Omental fat pad (tissue), 4 donors: Measurements from ENCODE around the gene OGFR. TPM values are rescaled to one million over a fixed set of nuclear protein-coding genes. Genes with fewer than 3 reads are reported as not detected.

Experiments used
- ATAC-seq: fragments of 150-250 bp; one replicate; pipeline ENCODE4 v1.9.1; 2016; ENCODE audit warnings: mild to moderate bottlenecking, moderate library complexity; ENCODE audit not compliant: low FRiP score
- DNase-seq: peaks from one replicate; pipeline ENCODE4 v3.0.0-alpha.2; 2019; ENCODE audit warnings: low spot score
- CTCF ChIP-seq, 3 donors: fragments of 450-650 bp; IDR thresholded peaks; one replicate each; pipeline ENCODE4 v1.5.1; 2016 to 2017; ENCODE audit warnings: antibody characterized with exemption in 3 of 3, mild to moderate bottlenecking in 3 of 3, moderate library complexity in 2 of 3
- total RNA-seq, 4 donors: library from RNA; depleted of rRNA; stranded (reverse); fragments of >200 nt; gene quantifications; one replicate each; pipeline ENCODE4 v1.1.0, GENCODE V29; 2016

The OGFR gene
- total RNA-seq, 4 donors from 2014 or later, result 34.0 to 84.2 (median 52.8) TPM

- no peak for ATAC-seq
- no peak for DNase-seq
- no peak for TF ChIP-seq CTCF (IDR thresholded peaks at IDR 0.05)
Observed at GRCh38 chr20:62765021-62765420, 39.6 kb upstream of the OGFR start.

- no peak for TF ChIP-seq CTCF (IDR thresholded peaks at IDR 0.05)
- DNase-seq (no peak), ATAC-seq (no peak)
Observed at GRCh38 chr20:62765432-62766070, 39.1 kb upstream of the OGFR start.

GRCh38 chr20:62766071-62766450, 38.6 kb upstream of the OGFR start:
- no peak for TF ChIP-seq CTCF (IDR thresholded peaks at IDR 0.05)
- ATAC-seq, result no peak
- no peak for DNase-seq

GRCh38 chr20:62766716-62767115, 37.9 kb upstream of the OGFR start:
- DNase-seq (no peak), ATAC-seq (no peak)
- TF ChIP-seq CTCF (IDR thresholded peaks at IDR 0.05), result no peak

DNA sequence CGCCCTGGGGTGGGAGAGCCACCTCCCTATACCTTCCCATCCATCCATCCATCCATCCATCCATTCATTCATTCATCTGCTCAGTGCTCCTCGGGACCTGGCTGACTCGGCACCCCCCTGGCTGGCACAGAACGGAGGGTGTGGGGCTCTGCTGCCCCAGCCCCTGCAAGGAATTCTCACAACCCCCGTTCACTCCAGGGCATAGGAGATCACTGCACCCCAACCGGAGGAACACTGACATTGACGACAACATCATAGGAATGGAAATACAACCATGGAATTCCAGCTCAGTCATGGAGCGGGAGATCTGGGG, 36.4 kb upstream of the OGFR start:
- ATAC-seq (no peak), DNase-seq (no peak)
- no peak for TF ChIP-seq CTCF (IDR thresholded peaks at IDR 0.05)

GRCh38 chr20:62768551-62769287, 35.9 kb upstream of the OGFR start:
- ATAC-seq, result peak; percentile 38
- no peak for DNase-seq
- TF ChIP-seq CTCF (IDR thresholded peaks at IDR 0.05), result no peak
